ENCODE measurements around the gene GPX4. TPM values are rescaled to one million over a fixed set of nuclear protein-coding genes. Genes with fewer than 3 reads are reported as not detected.

Gene GPX4
- total and polyA plus RNA-seq, 2 experiments from 2014 or later: 351 to 573 TPM

DNA sequence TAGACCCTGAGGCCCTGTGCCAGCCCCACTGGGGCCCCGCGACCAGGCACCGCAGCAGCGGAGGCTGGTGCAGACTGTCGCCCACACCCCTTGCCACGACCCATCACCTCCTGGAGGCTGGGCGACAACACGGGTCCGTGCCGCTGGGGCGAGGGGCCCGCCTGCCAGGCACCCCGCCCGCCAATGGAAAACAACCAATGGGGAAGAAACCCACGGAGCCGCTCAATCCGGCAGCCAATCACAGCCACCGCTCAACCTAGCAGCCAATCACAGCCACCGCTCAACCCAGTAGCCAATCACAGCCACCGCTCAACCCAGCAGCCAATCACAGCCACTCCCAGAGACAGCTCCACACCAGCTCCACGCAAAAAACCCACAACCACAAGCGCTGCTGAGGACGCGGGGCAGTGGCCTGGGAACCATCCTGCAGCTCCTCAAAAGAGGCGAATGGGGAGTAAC lies 29.7 kb downstream of the GPX4 start (continued):
- TF ChIP-seq, protein P1, sequence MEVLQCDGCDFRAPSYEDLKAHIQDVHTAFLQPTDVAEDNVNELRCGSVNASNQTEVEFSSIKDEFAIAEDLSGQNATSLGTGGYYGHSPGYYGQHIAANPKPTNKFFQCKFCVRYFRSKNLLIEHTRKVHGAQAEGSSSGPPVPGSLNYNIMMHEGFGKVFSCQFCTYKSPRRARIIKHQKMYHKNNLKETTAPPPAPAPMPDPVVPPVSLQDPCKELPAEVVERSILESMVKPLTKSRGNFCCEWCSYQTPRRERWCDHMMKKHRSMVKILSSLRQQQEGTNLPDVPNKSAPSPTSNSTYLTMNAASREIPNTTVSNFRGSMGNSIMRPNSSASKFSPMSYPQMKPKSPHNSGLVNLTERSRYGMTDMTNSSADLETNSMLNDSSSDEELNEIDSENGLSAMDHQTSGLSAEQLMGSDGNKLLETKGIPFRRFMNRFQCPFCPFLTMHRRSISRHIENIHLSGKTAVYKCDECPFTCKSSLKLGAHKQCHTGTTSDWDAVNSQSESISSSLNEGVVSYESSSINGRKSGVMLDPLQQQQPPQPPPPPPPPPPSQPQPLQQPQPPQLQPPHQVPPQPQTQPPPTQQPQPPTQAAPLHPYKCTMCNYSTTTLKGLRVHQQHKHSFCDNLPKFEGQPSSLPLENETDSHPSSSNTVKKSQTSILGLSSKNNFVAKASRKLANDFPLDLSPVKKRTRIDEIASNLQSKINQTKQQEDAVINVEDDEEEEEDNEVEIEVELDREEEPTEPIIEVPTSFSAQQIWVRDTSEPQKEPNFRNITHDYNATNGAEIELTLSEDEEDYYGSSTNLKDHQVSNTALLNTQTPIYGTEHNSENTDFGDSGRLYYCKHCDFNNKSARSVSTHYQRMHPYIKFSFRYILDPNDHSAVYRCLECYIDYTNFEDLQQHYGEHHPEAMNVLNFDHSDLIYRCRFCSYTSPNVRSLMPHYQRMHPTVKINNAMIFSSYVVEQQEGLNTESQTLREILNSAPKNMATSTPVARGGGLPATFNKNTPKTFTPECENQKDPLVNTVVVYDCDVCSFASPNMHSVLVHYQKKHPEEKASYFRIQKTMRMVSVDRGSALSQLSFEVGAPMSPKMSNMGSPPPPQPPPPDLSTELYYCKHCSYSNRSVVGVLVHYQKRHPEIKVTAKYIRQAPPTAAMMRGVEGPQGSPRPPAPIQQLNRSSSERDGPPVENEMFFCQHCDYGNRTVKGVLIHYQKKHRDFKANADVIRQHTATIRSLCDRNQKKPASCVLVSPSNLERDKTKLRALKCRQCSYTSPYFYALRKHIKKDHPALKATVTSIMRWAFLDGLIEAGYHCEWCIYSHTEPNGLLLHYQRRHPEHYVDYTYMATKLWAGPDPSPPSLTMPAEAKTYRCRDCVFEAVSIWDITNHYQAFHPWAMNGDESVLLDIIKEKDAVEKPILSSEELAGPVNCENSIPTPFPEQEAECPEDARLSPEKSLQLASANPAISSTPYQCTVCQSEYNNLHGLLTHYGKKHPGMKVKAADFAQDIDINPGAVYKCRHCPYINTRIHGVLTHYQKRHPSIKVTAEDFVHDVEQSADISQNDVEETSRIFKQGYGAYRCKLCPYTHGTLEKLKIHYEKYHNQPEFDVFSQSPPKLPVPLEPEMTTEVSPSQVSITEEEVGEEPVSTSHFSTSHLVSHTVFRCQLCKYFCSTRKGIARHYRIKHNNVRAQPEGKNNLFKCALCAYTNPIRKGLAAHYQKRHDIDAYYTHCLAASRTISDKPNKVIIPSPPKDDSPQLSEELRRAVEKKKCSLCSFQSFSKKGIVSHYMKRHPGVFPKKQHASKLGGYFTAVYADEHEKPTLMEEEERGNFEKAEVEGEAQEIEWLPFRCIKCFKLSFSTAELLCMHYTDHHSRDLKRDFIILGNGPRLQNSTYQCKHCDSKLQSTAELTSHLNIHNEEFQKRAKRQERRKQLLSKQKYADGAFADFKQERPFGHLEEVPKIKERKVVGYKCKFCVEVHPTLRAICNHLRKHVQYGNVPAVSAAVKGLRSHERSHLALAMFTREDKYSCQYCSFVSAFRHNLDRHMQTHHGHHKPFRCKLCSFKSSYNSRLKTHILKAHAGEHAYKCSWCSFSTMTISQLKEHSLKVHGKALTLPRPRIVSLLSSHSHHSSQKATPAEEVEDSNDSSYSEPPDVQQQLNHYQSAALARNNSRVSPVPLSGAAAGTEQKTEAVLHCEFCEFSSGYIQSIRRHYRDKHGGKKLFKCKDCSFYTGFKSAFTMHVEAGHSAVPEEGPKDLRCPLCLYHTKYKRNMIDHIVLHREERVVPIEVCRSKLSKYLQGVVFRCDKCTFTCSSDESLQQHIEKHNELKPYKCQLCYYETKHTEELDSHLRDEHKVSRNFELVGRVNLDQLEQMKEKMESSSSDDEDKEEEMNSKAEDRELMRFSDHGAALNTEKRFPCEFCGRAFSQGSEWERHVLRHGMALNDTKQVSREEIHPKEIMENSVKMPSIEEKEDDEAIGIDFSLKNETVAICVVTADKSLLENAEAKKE (CRISPR knock-in tag; IDR thresholded peaks at IDR 0.05): no peak
- TF ChIP-seq CTCF (conservative IDR thresholded peaks at IDR 0.05; ENCODE audit: low read depth in 2 of 2): no peak
- TF ChIP-seq STAT1 (IDR thresholded peaks at IDR 0.05; ENCODE audit: unreplicated experiment): no peak
- no peak for TF ChIP-seq ZNF114 (CRISPR knock-in tag; IDR thresholded peaks at IDR 0.05)
- no peak for TF ChIP-seq POLR2AphosphoS5 (IDR thresholded peaks at IDR 0.05; ENCODE audit: low read depth)
- TF ChIP-seq NANOG (IDR thresholded peaks at IDR 0.05; ENCODE audit: borderline replicate concordance): no peak
- TF ChIP-seq EZH2 (IDR thresholded peaks at IDR 0.05; ENCODE audit: low read depth, unreplicated experiment): no peak

- H3F3A ChIP-seq (replicated peaks; ENCODE audit: low read depth): no peaks in the 10 kb centered on the region; the same call in 1 of the 2 replicates
- no peaks in the 10 kb centered on the region for H3K9me3 Mint-ChIP-seq
- H3K4me1 Mint-ChIP-seq: peaks cover 6% of the 10 kb centered on the region
- no peak overlapping the region for H3K4me3 Mint-ChIP-seq
- peaks cover 19% of the 10 kb centered on the region for H3K27me3 Mint-ChIP-seq (ENCODE audit: insufficient read depth, low read depth, poor library complexity)
- H3K4me2 ChIP-seq: no peak overlapping the region
- no peaks in the 10 kb centered on the region for H4K20me1 ChIP-seq (replicated peaks; ENCODE audit: insufficient read depth)
- no peaks in the 10 kb centered on the region for H3K79me2 ChIP-seq (replicated peaks; ENCODE audit: insufficient read depth)
- ATAC-seq: no peak
- no peaks in the 10 kb centered on the region for H3K27me3 ChIP-seq (ENCODE audit: insufficient read depth)
- no peak overlapping the region for H3K27ac Mint-ChIP-seq
- H3K27ac ChIP-seq (ENCODE audit: low read depth): no peak overlapping the region
- no peak for DNase-seq (ENCODE audit: low spot score)
- no peak overlapping the region for H2AFZ ChIP-seq
- no peak overlapping the region for H3K4me3 ChIP-seq
- H3K36me3 ChIP-seq (ENCODE audit: insufficient read depth): no peaks in the 10 kb centered on the region
- H3K4me1 ChIP-seq (ENCODE audit: insufficient read depth): 0 out of 2 replicates have a peak, but pooled peaks cover 3% of the 10 kb centered on the region
- H3K36me3 Mint-ChIP-seq (ENCODE audit: low read depth): no peaks in the 10 kb centered on the region
- no peaks in the 10 kb centered on the region for H3K9me2 ChIP-seq (ENCODE audit: insufficient read depth)
- no peak for TF ChIP-seq STAT1 (IDR thresholded peaks at IDR 0.05; ENCODE audit: unreplicated experiment)
- no peak for TF ChIP-seq JUNB (IDR thresholded peaks at IDR 0.05; ENCODE audit: unreplicated experiment)
- TF ChIP-seq, protein P2, sequence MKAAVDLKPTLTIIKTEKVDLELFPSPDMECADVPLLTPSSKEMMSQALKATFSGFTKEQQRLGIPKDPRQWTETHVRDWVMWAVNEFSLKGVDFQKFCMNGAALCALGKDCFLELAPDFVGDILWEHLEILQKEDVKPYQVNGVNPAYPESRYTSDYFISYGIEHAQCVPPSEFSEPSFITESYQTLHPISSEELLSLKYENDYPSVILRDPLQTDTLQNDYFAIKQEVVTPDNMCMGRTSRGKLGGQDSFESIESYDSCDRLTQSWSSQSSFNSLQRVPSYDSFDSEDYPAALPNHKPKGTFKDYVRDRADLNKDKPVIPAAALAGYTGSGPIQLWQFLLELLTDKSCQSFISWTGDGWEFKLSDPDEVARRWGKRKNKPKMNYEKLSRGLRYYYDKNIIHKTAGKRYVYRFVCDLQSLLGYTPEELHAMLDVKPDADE (IDR thresholded peaks at IDR 0.05): no peak
- no peak for TF ChIP-seq NANOG (IDR thresholded peaks at IDR 0.05; ENCODE audit: borderline replicate concordance)
- TF ChIP-seq CREB1 (CRISPR knock-in tag; IDR thresholded peaks at IDR 0.05; ENCODE audit: low read depth): no peak
- TF ChIP-seq, protein P3, sequence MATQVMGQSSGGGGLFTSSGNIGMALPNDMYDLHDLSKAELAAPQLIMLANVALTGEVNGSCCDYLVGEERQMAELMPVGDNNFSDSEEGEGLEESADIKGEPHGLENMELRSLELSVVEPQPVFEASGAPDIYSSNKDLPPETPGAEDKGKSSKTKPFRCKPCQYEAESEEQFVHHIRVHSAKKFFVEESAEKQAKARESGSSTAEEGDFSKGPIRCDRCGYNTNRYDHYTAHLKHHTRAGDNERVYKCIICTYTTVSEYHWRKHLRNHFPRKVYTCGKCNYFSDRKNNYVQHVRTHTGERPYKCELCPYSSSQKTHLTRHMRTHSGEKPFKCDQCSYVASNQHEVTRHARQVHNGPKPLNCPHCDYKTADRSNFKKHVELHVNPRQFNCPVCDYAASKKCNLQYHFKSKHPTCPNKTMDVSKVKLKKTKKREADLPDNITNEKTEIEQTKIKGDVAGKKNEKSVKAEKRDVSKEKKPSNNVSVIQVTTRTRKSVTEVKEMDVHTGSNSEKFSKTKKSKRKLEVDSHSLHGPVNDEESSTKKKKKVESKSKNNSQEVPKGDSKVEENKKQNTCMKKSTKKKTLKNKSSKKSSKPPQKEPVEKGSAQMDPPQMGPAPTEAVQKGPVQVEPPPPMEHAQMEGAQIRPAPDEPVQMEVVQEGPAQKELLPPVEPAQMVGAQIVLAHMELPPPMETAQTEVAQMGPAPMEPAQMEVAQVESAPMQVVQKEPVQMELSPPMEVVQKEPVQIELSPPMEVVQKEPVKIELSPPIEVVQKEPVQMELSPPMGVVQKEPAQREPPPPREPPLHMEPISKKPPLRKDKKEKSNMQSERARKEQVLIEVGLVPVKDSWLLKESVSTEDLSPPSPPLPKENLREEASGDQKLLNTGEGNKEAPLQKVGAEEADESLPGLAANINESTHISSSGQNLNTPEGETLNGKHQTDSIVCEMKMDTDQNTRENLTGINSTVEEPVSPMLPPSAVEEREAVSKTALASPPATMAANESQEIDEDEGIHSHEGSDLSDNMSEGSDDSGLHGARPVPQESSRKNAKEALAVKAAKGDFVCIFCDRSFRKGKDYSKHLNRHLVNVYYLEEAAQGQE (IDR thresholded peaks at IDR 0.05; ENCODE audit: unreplicated experiment): no peak
Observed at GRCh38 chr19:1134431-1134830, 30.6 kb downstream of the GPX4 start.
